Smooth muscle cell (in vitro differentiated cells): Measurements from ENCODE around the gene BZW1. TPM values are rescaled to one million over a fixed set of nuclear protein-coding genes. Genes with fewer than 3 reads are reported as not detected.

ENCODE experiments used
- DNase-seq: peaks from one replicate; lab custom pipeline; 2025; ENCODE audit not compliant: unreplicated experiment; lab: John Stamatoyannopoulos, UW
- H2AFZ ChIP-seq: fragments of 200-600 bp; sonication (generic); 2 replicates; pipeline ENCODE4 v1.6.0; 2016; ENCODE audit warnings: antibody characterized with exemption, low read depth, mild to moderate bottlenecking
- H3F3A ChIP-seq: fragments of 200-600 bp; sonication (generic); 2 replicates; pipeline ENCODE4 v1.6.0; 2017; ENCODE audit warnings: antibody characterized with exemption, low read depth
- H3K27ac ChIP-seq: fragments of 200-600 bp; sonication (generic); 2 replicates; pipeline ENCODE4 v1.5.1; 2016; ENCODE audit warnings: low read depth, mild to moderate bottlenecking
- H3K27me3 ChIP-seq: fragments of 200-600 bp; sonication (generic); 2 replicates; pipeline ENCODE4 v1.6.1; 2016; ENCODE audit warnings: low read depth, mild to moderate bottlenecking
- H3K36me3 ChIP-seq: fragments of 200-600 bp; sonication (generic); 2 replicates; pipeline ENCODE4 v1.5.1; 2016; ENCODE audit warnings: low read depth
- H3K4me1 ChIP-seq: fragments of 200-600 bp; sonication (generic); 2 replicates; pipeline ENCODE4 v1.5.1; 2016; ENCODE audit warnings: low read depth
- H3K4me2 ChIP-seq: fragments of 200-600 bp; sonication (generic); 2 replicates; pipeline ENCODE4 v1.6.0; 2016; ENCODE audit warnings: mild to moderate bottlenecking
- H3K4me3 ChIP-seq: fragments of 200-600 bp; sonication (generic); 2 replicates; pipeline ENCODE4 v1.5.1; 2016; ENCODE audit warnings: mild to moderate bottlenecking
- H3K79me2 ChIP-seq: fragments of 200-600 bp; sonication (generic); 2 replicates; pipeline ENCODE4 v1.6.0; 2016; ENCODE audit warnings: low read depth, mild to moderate bottlenecking
- H3K9ac ChIP-seq: fragments of 200-600 bp; sonication (generic); 2 replicates; pipeline ENCODE4 v1.6.0; 2016; ENCODE audit warnings: low read depth
- H3K9me3 ChIP-seq: fragments of 200-600 bp; sonication (generic); replicated peaks from 2 replicates; pipeline ENCODE4 v1.5.1; 2016; ENCODE audit warnings: low read depth
- H4K20me1 ChIP-seq: fragments of 200-600 bp; sonication (generic); 2 replicates; pipeline ENCODE4 v1.6.0; 2016; ENCODE audit warnings: low read depth
- WGBS: methylation state at CpG from one replicate; pipeline ENCODE4 v1.1.7; 2016; ENCODE audit warnings: low lambda C conversion rate; 5-methylcytosine and 5-hydroxymethylcytosine counted together
- polyA plus RNA-seq: library from polyadenylated mRNA; unstranded; fragments of >200 nt; fragmentation: Nextera tagmentation; extraction: Ambion mirVana; gene quantifications from 2 replicates; pipeline ENCODE4 v1.2.1, GENCODE V29; 2016
- total RNA-seq: library from RNA; depleted of rRNA; stranded (reverse); fragments of >200 nt; gene quantifications from 2 replicates; pipeline ENCODE4 v1.2.3, GENCODE V29; 2014
- TF ChIP-seq, protein P1 (sequence below): fragments of 200-600 bp; sonication (generic); IDR thresholded peaks from 2 replicates; pipeline ENCODE4 v1.5.1; 2017; ENCODE audit warnings: borderline replicate concordance, mild to moderate bottlenecking, antibody characterized with exemption; ENCODE audit not compliant: insufficient read depth, poor library complexity, severe bottlenecking

The BZW1 gene
- total and polyA plus RNA-seq, 2 experiments from 2014 or later, result 212 to 364 TPM

DNA sequence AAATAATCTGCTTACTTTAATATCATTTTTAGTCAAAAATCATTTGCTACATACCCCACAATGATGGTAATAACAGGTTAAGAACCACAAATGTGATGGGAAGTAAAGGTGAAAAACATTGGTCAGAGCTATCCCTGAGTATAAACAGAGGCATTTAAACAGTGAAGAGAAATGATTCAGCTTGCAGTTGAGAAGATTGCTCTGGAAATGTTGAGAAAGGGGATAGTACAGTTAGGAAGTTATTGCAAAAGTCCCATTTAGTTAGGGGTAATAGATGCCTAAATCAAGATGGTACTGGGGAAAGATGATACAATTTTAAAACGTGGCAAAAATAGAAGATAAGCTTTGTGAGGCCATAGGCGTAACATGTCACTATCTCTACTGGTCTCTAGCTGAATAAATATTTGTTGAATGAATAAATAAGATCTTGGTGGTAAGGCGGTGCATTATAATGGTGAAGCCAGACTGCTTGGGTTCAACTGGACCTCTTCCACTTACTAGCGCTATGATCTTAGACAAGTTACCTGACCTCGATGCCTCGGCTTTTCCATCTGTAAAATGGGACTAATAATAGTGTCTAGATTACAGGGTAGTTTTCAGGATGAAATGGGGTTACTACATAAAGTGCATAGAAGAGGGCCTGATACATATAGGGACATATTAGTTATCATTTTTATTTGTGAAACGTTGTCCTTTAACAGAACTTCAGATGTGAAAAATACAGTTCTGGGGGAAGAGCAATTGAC is 2.0 kb upstream of the BZW1 start:
- Histone ChIP-seq H3K27ac (peak overlapping the region; percentile 98), H3K9me3 (no peaks in the 10 kb centered on the region), H3K9ac (no peak overlapping the region), H4K20me1 (peaks cover 29% of the 10 kb centered on the region), H2AFZ (no peak overlapping the region), H3K4me2 (peak overlapping the region; percentile 86), H3K79me2 (peaks cover 29% of the 10 kb centered on the region), H3F3A (peaks cover 17% of the 10 kb centered on the region), H3K27me3 (no peaks in the 10 kb centered on the region), H3K36me3 (peaks cover 6% of the 10 kb centered on the region), H3K4me1 (peaks cover 22% of the 10 kb centered on the region), H3K4me3 (peak overlapping the region; percentile 99)
- WGBS, result 90% methylated on average over 7 of the region's 7 CpGs
- DNase-seq, result no peak
- TF ChIP-seq, protein P1, sequence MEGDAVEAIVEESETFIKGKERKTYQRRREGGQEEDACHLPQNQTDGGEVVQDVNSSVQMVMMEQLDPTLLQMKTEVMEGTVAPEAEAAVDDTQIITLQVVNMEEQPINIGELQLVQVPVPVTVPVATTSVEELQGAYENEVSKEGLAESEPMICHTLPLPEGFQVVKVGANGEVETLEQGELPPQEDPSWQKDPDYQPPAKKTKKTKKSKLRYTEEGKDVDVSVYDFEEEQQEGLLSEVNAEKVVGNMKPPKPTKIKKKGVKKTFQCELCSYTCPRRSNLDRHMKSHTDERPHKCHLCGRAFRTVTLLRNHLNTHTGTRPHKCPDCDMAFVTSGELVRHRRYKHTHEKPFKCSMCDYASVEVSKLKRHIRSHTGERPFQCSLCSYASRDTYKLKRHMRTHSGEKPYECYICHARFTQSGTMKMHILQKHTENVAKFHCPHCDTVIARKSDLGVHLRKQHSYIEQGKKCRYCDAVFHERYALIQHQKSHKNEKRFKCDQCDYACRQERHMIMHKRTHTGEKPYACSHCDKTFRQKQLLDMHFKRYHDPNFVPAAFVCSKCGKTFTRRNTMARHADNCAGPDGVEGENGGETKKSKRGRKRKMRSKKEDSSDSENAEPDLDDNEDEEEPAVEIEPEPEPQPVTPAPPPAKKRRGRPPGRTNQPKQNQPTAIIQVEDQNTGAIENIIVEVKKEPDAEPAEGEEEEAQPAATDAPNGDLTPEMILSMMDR, result no peak

DNA sequence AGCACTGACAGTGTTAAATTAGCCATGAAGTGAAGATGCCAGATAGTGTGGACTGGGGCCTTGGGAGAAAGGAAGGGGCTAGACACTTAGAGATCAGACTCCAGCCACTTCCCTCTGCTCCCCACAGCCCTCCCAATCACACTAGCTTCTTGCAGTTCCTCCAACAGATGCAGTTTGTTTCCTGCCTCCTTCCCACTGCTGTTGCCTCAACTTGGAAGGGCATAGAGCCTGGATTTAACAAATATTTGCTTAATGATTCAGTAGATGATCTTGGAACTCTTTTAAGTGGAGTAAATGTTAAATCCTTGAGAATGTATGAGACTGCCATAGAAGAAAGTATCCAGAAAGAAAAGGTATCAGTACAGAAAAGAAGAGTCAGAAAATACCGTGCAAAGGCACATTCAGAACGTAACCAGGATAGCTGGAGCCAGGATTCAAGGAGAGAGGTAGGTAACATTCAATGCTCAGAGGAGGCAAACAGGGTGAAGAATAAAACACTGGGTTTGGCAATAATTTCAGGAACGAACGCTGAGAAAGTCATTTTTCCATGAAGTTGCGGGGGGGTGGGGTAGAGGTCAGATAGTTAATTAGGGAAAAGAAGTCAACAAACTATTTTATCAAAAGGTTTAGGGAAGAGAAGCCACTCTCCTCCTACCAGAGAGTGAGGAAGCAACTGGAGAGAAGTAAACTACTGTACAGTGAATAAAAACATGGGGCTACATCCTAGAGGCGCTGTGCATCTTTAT is 1.3 kb upstream of the BZW1 start:
- WGBS, result 35% methylated on average over 6 of the region's 6 CpGs
- Histone ChIP-seq H3K4me2 (peak overlapping the region; percentile 86), H3K9me3 (no peaks in the 10 kb centered on the region), H3K4me3 (peak overlapping the region; percentile 99), H3K27me3 (no peaks in the 10 kb centered on the region), H2AFZ (no peak overlapping the region), H3K9ac (peak overlapping the region; percentile 100), H3K36me3 (peaks cover 12% of the 10 kb centered on the region), H4K20me1 (peaks cover 36% of the 10 kb centered on the region), H3F3A (peaks cover 17% of the 10 kb centered on the region), H3K27ac (peak overlapping the region; percentile 98), H3K79me2 (peaks cover 37% of the 10 kb centered on the region), H3K4me1 (peaks cover 22% of the 10 kb centered on the region)
- DNase-seq, result no peak
- TF ChIP-seq, protein P1, result no peak

DNA sequence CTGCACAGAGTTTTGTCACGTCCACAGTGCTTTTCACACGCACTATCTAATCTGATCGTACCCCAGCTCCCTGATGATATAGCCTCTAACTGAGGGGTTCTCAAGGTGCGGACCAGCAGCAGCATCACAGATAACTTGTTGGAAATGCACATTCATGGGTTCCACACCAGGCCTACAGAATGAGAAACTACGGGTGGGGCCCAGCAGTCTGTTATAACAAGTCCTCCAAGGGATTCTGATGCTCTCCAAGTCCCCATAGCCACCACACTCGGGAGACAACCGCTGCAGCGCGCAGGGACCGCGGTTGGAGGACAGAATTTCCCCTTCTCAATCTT is 745 bp upstream of the BZW1 start:
- Histone ChIP-seq H3K79me2 (peaks cover 42% of the 10 kb centered on the region), H3K9ac (peak overlapping the region; percentile 100), H3K9me3 (no peaks in the 10 kb centered on the region), H3K4me2 (peak overlapping the region; percentile 86), H3K4me1 (peaks cover 22% of the 10 kb centered on the region), H3K36me3 (peaks cover 17% of the 10 kb centered on the region), H3F3A (peaks cover 17% of the 10 kb centered on the region), H3K27ac (peak overlapping the region; percentile 98), H2AFZ (no peak overlapping the region), H3K4me3 (peak overlapping the region; percentile 99), H3K27me3 (no peaks in the 10 kb centered on the region), H4K20me1 (peaks cover 42% of the 10 kb centered on the region)
- no peak for DNase-seq
- TF ChIP-seq, protein P1, result no peak
- WGBS, result 8% methylated on average over 11 of the region's 11 CpGs
